Type B pancreatic cell (in vitro differentiated cells): ENCODE results near the gene REPS2. TPM values are rescaled to one million over a fixed set of nuclear protein-coding genes. Genes with fewer than 3 reads are reported as not detected.

Source experiments
- DNase-seq: peaks from one replicate; pipeline ENCODE4 v3.0.0; 2021; ENCODE audit warnings: mixed read lengths; ENCODE audit not compliant: unreplicated experiment; ENCODE audit errors: extremely low spot score
- H3K27ac Mint-ChIP-seq: 2 replicates; pipeline ENCODE4 v1.8.0; 2021; ENCODE audit warnings: mild to moderate bottlenecking, mixed read lengths
- H3K27me3 Mint-ChIP-seq: 2 replicates; pipeline ENCODE4 v1.8.0; 2021; ENCODE audit warnings: mixed read lengths
- H3K36me3 Mint-ChIP-seq: 2 replicates; pipeline ENCODE4 v1.8.0; 2021; ENCODE audit warnings: mixed read lengths
- H3K4me1 Mint-ChIP-seq: one replicate; pipeline ENCODE4 v1.8.0; 2021; ENCODE audit warnings: mixed read lengths; ENCODE audit not compliant: unreplicated experiment
- H3K4me3 Mint-ChIP-seq: 2 replicates; pipeline ENCODE4 v1.8.0; 2021; ENCODE audit warnings: mild to moderate bottlenecking, mixed read lengths
- H3K9me3 Mint-ChIP-seq: 2 replicates; pipeline ENCODE4 v1.8.0; 2021; ENCODE audit warnings: mixed read lengths
- CTCF ChIP-seq: fragments of 200-600 bp; sonication (generic); conservative IDR thresholded peaks from 2 replicates; pipeline ENCODE4 v1.5.0; 2021; ENCODE audit warnings: antibody characterized with exemption, mild to moderate bottlenecking
- total RNA-seq: library from RNA; stranded (reverse); gene quantifications from 2 replicates; pipeline ENCODE4 v1.2.1, GENCODE V29; 2021; ENCODE audit warnings: low replicate concordance

Gene REPS2
- total RNA-seq, 1 donor from 2014 or later, result 1.6 TPM

DNA sequence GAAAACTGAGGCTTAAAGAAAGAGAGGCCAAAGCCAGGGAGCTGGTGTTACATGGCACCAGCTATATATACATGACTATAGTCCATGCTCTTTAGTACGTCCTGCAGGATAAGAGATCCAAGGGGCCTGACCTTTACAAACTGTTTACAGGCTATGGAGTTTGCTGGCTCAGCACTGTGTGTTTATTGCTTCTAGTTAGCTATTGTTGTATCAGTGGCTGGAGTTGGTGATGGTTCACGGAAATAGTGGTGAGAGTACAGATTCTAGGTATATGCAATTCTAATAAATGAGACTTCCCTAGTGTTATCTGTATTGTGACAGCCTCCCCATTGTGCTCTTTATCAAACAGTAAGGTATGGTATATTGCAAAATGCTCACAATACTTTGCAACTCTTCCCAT, 46.5 kb downstream of the REPS2 start:
- no peak for DNase-seq
- peaks cover 3% of the 10 kb centered on the region for H3K27me3 Mint-ChIP-seq
- no peak overlapping the region for H3K4me3 Mint-ChIP-seq
- peak overlapping the region; percentile 32 for H3K27ac Mint-ChIP-seq
- peaks cover 3% of the 10 kb centered on the region for H3K4me1 Mint-ChIP-seq
- TF ChIP-seq CTCF, result no peak
- H3K36me3 Mint-ChIP-seq, result no peaks in the 10 kb centered on the region
- H3K9me3 Mint-ChIP-seq, result peaks cover 4% of the 10 kb centered on the region

DNA sequence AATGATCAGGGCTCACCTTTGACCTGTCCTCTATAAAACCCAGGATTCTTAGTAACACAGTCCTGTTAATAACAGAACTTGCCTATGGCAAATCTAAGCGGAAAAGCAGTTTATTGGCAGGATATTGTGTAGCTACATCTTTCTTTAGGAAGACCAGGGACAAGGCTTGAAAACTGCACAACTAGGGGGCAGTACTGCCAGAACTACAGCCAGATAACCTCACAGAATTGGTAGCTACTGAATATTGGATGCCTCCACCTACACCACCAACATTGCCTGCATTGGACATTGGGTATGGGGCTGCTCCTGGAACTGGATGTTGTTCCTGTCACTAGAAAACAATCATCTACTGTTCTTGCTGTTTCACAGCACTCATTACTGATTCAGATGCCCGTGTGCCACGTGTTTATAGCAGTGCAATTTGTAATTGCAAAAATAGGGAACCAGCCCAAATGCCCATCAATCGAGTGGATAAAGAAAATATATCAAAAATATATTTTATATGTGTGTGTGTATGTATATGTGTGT, 47.4 kb downstream of the REPS2 start:
- H3K4me1 Mint-ChIP-seq, result peaks cover 3% of the 10 kb centered on the region
- TF ChIP-seq CTCF, result peak; percentile 35
- no peak for DNase-seq

DNA sequence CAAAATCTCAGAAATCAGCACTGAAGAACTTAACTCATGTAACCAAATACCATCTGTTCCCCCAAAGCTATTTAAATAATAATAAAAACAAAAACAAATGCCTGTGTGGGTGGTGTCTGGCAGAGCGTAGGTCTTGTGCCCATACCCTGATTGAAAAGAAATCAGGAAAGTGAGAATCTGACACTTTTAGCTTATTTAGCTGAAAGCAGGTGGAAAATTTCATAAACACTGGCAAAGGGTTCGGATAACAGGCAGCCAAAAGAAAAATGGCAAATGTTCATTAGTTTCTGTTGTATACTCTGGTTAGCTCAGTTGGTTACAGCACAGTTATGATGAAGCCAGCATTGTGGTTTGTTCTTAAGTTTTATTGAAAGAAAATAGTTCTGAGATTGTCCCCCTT, 48.3 kb downstream of the REPS2 start:
- Mint-ChIP-seq H3K4me1 (peaks cover 3% of the 10 kb centered on the region), H3K9me3 (peaks cover 4% of the 10 kb centered on the region), H3K36me3 (no peaks in the 10 kb centered on the region), H3K27ac (no peak overlapping the region), H3K4me3 (no peak overlapping the region), H3K27me3 (peaks cover 3% of the 10 kb centered on the region)
- TF ChIP-seq CTCF, result no peak
- no peak for DNase-seq

More for the DNA sequence above, 47.4 kb downstream of the REPS2 start:
- Mint-ChIP-seq H3K27ac (no peak overlapping the region), H3K27me3 (peaks cover 3% of the 10 kb centered on the region), H3K4me3 (no peak overlapping the region), H3K9me3 (peaks cover 4% of the 10 kb centered on the region), H3K36me3 (no peaks in the 10 kb centered on the region)

- H3K4me1 Mint-ChIP-seq, result peaks cover 3% of the 10 kb centered on the region
- no peaks in the 10 kb centered on the region for H3K36me3 Mint-ChIP-seq
- H3K9me3 Mint-ChIP-seq, result no peaks in the 10 kb centered on the region
- H3K27me3 Mint-ChIP-seq, result peaks cover 3% of the 10 kb centered on the region
- H3K4me3 Mint-ChIP-seq, result no peak overlapping the region
- no peak for DNase-seq
- no peak for TF ChIP-seq CTCF
- no peak overlapping the region for H3K27ac Mint-ChIP-seq
Measured at GRCh38 chrX:16997313-16997712, 50.9 kb downstream of the REPS2 start.

DNA sequence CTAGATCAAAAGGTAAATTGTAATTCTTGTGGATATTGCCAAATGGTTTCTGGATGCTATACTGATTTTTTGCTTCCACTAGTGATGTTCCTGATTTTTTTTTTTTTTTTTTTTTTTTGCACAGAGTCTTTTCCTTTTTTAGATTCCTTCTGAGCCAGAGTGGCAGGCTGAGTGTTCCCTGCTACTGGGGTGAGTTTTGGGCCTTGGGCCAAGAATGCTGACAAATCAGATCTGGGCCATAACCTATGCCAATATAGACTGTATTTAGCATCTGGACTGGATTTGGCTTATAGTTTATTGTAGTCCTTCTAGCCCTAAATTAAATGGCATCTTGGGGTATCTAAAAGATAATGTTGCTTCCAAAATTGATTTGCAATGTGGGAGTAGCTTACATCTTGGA, 52.8 kb downstream of the REPS2 start:
- H3K27ac Mint-ChIP-seq, result no peak overlapping the region
- peaks cover 11% of the 10 kb centered on the region for H3K27me3 Mint-ChIP-seq
- no peaks in the 10 kb centered on the region for H3K9me3 Mint-ChIP-seq
- H3K4me1 Mint-ChIP-seq, result no peaks in the 10 kb centered on the region
- DNase-seq, result no peak
- TF ChIP-seq CTCF, result no peak
- no peak overlapping the region for H3K4me3 Mint-ChIP-seq
- H3K36me3 Mint-ChIP-seq, result no peaks in the 10 kb centered on the region

DNA sequence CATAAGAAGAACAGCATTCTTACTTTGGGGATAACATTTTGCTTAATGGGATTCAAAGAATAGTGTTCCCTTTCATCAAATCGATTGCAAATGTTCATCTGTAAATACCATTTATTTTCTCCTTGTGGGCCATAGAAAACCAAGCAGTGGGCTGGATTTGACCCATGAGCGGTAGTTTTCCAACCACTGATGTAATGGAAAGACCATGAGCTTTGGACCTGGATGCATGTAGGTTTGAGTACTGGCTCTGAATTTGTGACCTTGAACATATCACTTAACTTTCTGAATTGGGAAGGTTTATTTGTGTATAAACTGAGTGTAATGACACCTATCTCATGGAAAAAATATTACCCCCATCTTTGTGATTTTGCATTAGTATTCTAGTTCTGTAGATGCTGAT, 54.3 kb downstream of the REPS2 start:
- Mint-ChIP-seq H3K4me1 (no peaks in the 10 kb centered on the region), H3K4me3 (no peak overlapping the region), H3K36me3 (no peaks in the 10 kb centered on the region), H3K27ac (no peak overlapping the region), H3K27me3 (peaks cover 11% of the 10 kb centered on the region), H3K9me3 (no peaks in the 10 kb centered on the region)
- DNase-seq, result no peak
- no peak for TF ChIP-seq CTCF
